HG02678 (cell line): ENCODE results near the gene GNAS.

Experiments used
- ATAC-seq: cut with Tn5 transposase; IDR thresholded peaks from one replicate; pipeline ENCODE4 v1.9.1; 2021; ENCODE audit warnings: mild to moderate bottlenecking, moderate library complexity; ENCODE audit not compliant: unreplicated experiment

GNAS gene

DNA sequence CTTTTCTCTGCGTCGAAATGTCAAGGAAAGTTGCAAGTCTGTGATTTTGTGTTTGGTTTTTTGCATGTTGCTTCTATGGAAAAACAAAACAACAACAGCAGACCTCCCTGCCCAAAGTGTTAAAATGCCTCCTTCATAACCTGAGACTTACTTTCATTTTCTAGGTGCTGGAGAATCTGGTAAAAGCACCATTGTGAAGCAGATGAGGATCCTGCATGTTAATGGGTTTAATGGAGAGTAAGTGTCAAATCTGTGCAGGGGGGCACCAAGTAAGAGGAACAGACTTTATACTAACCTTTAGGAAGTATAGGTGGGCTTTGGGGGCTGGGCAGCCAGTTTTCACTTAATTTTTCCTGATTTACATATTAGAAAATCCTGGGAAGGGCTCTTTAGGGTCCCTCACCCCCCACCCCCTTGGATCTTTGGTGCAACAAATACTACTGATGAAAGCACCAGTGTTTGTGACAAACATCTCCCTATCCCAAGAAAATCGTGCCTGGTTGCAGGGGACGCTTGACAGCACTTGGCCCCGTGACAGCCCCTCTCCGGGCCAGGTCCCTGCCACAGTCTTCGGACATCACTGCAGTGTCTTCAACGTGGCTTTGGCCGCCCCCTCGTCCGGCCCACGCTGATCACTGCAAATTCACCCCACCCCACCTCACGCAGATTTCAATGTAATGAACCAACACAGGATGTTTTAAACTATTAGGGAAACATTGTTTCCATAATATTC is 43.1 kb downstream of the GNAS start:
- no peak for ATAC-seq

DNA sequence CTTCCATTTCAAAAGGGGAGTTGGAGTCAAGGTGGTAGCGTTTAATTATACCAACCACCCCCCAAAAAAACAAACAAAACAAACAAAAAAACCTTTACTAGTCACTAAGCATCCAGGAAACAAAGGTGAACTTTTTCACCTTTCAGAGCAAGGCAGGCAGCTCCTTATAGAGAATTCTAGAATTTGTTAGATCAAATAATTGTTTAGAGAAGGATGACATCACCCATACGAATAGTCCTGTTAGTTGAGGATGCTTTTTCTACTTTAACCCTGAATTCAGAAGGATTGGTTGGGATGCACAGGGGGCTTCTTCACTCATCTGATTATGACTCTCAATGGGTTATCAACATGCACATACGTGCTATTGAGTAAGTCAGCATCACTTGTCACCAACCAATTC is 44.3 kb downstream of the GNAS start:
- ATAC-seq = no peak

GRCh38 chr20:58897488-58897887 is 45.0 kb downstream of the GNAS start:
- no peak for ATAC-seq

DNA sequence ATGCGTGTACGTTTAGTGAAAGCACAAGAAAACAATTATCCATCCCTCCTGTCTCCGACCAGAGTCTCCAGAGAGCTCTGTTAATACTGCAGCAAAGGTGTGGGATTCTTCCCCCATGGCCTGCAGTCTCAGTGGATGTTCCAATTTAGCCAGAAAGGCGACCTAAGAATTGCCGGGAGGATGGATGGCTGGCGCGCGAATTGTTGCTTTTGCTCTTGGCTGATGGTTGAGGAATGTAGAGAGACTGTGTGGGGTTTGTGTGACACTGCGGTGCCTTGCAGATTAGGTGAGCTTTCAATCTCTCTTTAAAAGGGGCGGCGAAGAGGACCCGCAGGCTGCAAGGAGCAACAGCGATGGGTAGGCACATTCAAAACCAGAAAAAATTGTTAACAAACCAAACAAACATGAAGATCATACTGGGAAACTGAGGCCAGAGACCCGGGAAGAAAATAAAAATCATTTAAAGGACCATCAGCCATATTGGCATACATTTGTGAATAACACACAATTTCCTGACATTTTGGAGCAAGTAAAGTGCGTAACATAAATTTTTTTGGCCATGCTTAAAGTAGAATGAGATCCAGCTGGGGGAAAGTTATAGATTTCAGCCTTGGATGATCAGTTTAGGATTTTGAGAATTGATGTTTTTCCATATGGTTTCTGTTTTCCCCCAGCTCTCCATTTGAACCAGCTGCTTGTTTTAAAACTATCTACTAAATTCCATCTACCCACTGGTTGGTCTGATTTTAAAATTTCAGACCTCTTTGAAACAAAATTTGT is 46.3 kb downstream of the GNAS start:
- ATAC-seq = no peak

GRCh38 chr20:58899512-58899911 is 47.0 kb downstream of the GNAS start:
- no peak for ATAC-seq

DNA sequence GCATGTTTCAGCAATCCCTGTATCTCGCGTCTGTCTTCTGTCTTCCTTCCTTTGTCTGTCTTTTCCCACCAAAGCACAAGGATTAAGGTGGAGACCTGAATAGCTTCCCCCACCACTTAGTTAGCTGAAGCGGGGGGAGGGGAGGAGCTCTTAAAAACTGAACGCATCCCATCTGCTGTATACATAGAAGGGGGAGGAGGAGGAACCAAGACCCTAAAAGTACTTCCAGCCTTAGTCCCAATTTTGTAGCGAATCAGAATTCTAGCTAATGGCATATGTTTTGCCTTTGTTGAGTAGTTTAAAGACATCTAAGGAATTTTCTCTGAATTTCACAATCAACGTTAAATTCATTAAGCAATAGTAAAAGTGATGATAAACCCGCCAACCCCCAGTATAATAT is 47.9 kb downstream of the GNAS start:
- ATAC-seq = no peak

- no peak for ATAC-seq
Observed at GRCh38 chr20:58901488-58902402, 49.2 kb downstream of the GNAS start.

DNA sequence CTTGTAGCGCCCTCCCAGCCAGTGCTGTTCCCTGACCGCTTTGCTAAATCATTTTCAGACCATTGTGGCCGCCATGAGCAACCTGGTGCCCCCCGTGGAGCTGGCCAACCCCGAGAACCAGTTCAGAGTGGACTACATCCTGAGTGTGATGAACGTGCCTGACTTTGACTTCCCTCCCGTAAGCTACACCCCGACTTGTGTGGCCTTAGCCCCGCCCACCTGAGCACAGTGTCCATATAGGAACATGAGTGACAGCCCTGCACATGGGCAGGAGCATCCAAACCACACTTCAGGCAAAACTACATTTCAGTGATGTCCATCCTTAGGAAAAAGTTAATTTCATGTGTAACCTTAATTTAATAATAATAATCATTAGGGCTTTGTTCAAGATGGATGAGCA is 51.1 kb downstream of the GNAS start:
- no peak for ATAC-seq

GRCh38 chr20:58905236-58905635 is 52.7 kb downstream of the GNAS start:
- no peak for ATAC-seq

GRCh38 chr20:58906111-58906510 is 53.6 kb downstream of the GNAS start:
- ATAC-seq = no peak

- ATAC-seq = no peak
Observed at GRCh38 chr20:58906894-58907293, 54.4 kb downstream of the GNAS start.

- ATAC-seq = peak; percentile 83
Observed at GRCh38 chr20:58907320-58908137, 55.0 kb downstream of the GNAS start.

GRCh38 chr20:58908221-58908620 is 55.7 kb downstream of the GNAS start:
- peak; percentile 8 for ATAC-seq

GRCh38 chr20:58908941-58909340 is 56.4 kb downstream of the GNAS start:
- no peak for ATAC-seq

DNA sequence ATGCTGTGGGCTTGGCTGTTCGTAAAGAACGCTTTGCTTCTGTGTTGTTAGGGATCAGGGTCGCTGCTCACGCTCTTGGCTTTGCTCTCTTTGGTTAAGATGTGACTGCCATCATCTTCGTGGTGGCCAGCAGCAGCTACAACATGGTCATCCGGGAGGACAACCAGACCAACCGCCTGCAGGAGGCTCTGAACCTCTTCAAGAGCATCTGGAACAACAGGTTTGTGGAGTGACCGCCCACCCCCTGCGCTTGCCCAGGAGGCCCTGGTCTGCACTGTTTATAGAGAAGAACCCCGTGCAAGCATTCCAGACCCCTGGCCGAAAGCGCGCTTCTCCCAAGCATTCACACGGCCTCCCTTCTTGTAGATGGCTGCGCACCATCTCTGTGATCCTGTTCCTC is 57.1 kb downstream of the GNAS start:
- ATAC-seq = no peak

GRCh38 chr20:58910473-58910872 is 58.0 kb downstream of the GNAS start:
- no peak for ATAC-seq

GRCh38 chr20:58911309-58911708 is 58.8 kb downstream of the GNAS start:
- no peak for ATAC-seq

DNA sequence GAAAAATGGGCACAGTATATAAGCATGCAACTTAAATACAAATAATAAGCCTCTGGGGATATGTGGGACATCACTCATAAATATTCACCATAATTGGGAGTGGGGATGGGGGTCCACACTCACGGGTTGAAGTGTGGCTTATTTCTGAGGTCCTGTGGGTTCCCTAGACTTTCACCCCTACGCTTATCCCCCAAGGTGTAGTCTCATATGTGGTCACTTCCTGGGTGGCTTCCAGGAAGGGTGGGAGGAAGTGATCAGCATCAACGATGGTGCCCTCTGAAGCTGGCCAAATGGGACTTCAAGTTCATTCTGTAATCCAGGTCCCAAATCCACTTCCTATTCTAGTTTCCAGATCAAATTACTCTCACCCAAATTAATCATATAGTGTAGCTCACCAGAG is 59.5 kb downstream of the GNAS start:
- ATAC-seq = no peak

DNA sequence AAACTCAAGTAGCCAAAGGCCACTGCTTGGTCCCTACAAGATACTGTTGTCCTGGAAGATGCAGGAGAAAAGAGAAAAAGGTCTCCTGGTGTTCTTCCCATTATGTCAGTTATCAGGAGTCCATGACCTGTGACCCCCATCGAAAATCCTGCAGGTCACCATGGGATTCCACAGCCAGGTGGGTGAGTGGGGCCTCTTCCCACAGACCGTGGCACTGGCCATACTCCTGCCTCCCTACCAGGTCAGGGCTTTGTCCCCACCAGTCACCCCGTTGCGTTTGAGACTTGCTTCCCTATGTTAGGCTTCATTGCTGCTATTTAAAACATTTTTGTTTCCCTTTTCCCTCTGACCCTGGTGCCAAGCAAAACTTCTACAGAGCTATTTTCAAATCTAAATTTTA is 60.6 kb downstream of the GNAS start:
- no peak for ATAC-seq

- no peak for ATAC-seq
Observed at GRCh38 chr20:58918621-58919020, 66.1 kb downstream of the GNAS start.

- no peak for ATAC-seq
Observed at GRCh38 chr20:58921564-58921963, 69.0 kb downstream of the GNAS start.
